ENCODE data around the gene EDEM3.

EDEM3 gene

DNA sequence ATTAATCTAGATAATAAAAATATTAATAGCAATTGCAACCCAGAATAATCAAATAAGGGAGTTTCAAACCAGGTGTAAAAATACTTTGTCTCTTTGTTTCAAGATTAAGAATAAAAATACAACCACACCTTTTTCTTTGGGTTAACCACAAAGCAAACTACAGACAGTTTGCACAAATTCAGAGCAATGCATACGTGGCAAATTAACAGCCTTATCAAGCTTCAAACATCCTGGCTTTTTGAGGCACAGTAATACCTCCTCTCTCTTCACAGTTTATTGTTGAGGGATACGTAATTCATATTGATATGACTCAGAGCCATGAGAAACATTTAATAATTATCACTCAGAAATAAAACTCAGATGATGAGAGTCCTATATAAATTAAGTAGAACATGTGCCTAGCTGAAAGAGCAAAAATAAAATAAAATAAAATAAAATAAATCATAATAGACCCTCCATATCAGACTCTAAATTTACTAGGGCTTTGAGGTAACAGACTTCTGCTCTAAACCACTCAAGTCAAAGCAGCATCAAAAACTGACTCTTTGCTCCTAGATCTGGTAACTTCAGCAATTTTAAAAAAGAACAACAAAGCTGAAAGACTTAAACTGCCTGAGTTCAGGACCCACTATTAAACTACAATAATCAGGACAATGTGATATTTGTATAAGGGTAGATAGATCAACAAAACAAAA lies 11.4 kb downstream of the EDEM3 start:
- H3K9me3 Mint-ChIP-seq, result no peaks in the 10 kb centered on the region
- no peaks in the 10 kb centered on the region for H3K27me3 Mint-ChIP-seq (ENCODE audit: low read depth)
- H3K4me3 Mint-ChIP-seq, result no peak overlapping the region
- H3K36me3 Mint-ChIP-seq (ENCODE audit: low read depth), result no peaks in the 10 kb centered on the region
- H3K27ac Mint-ChIP-seq, result no peak overlapping the region
- TF ChIP-seq, protein P1, sequence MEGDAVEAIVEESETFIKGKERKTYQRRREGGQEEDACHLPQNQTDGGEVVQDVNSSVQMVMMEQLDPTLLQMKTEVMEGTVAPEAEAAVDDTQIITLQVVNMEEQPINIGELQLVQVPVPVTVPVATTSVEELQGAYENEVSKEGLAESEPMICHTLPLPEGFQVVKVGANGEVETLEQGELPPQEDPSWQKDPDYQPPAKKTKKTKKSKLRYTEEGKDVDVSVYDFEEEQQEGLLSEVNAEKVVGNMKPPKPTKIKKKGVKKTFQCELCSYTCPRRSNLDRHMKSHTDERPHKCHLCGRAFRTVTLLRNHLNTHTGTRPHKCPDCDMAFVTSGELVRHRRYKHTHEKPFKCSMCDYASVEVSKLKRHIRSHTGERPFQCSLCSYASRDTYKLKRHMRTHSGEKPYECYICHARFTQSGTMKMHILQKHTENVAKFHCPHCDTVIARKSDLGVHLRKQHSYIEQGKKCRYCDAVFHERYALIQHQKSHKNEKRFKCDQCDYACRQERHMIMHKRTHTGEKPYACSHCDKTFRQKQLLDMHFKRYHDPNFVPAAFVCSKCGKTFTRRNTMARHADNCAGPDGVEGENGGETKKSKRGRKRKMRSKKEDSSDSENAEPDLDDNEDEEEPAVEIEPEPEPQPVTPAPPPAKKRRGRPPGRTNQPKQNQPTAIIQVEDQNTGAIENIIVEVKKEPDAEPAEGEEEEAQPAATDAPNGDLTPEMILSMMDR (IDR thresholded peaks at IDR 0.05; ENCODE audit: unreplicated experiment in 3 of 3), result no peak
- no peaks in the 10 kb centered on the region for H3K4me1 Mint-ChIP-seq

- H3K4me1 Mint-ChIP-seq, result no peaks in the 10 kb centered on the region
- no peak overlapping the region for H3K27ac Mint-ChIP-seq
- H3K27me3 Mint-ChIP-seq (ENCODE audit: low read depth), result no peaks in the 10 kb centered on the region
- no peaks in the 10 kb centered on the region for H3K9me3 Mint-ChIP-seq
- no peak overlapping the region for H3K4me3 Mint-ChIP-seq
- H3K36me3 Mint-ChIP-seq (ENCODE audit: low read depth), result peaks cover 5% of the 10 kb centered on the region
- TF ChIP-seq, protein P1 (IDR thresholded peaks at IDR 0.05; ENCODE audit: unreplicated experiment in 3 of 3), result no peak
These were observed 14.3 kb downstream of the EDEM3 start for GRCh38 chr1:184740344-184740743.

DNA sequence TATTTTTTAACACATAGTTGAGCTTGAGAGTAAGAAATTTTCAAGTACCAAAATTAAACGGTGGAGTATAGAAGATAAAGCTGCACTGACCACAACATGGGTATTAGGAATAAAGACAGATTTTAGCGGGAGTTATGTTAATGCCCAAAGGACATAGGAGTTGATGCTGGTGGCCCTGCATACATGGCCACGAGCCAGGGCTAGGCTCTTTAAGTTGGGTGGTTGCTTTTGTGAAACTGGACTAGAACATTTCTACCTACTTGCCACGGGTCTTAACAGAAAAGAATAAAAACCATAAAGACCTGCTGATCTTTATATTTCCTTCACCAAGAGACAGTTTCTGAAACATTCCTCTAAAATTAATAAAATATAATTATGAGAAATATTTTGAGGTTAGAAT lies 14.9 kb downstream of the EDEM3 start:
- Mint-ChIP-seq H3K27me3 (ENCODE audit: low read depth) (no peaks in the 10 kb centered on the region), H3K4me1 (no peaks in the 10 kb centered on the region), H3K4me3 (no peak overlapping the region), H3K27ac (no peak overlapping the region), H3K9me3 (no peaks in the 10 kb centered on the region), H3K36me3 (ENCODE audit: low read depth) (peaks cover 5% of the 10 kb centered on the region)
- TF ChIP-seq, protein P1 (IDR thresholded peaks at IDR 0.05; ENCODE audit: unreplicated experiment in 3 of 3), result no peak

- H3K27me3 Mint-ChIP-seq (ENCODE audit: low read depth), result no peaks in the 10 kb centered on the region
- H3K36me3 Mint-ChIP-seq (ENCODE audit: low read depth), result peaks cover 5% of the 10 kb centered on the region
- H3K4me1 Mint-ChIP-seq, result no peaks in the 10 kb centered on the region
- H3K27ac Mint-ChIP-seq, result no peak overlapping the region
- TF ChIP-seq, protein P1 (IDR thresholded peaks at IDR 0.05; ENCODE audit: unreplicated experiment in 3 of 3), result no peak
- no peak overlapping the region for H3K4me3 Mint-ChIP-seq
- no peaks in the 10 kb centered on the region for H3K9me3 Mint-ChIP-seq
These were observed 15.6 kb downstream of the EDEM3 start for GRCh38 chr1:184739070-184739469.

GRCh38 chr1:184734980-184735379 lies 19.7 kb downstream of the EDEM3 start:
- TF ChIP-seq, protein P1 (IDR thresholded peaks at IDR 0.05; ENCODE audit: unreplicated experiment in 3 of 3), result no peak
- Mint-ChIP-seq H3K36me3 (ENCODE audit: low read depth) (peaks cover 26% of the 10 kb centered on the region), H3K4me1 (no peaks in the 10 kb centered on the region), H3K4me3 (no peak overlapping the region), H3K27me3 (ENCODE audit: low read depth) (no peaks in the 10 kb centered on the region), H3K9me3 (no peaks in the 10 kb centered on the region), H3K27ac (no peak overlapping the region)

GRCh38 chr1:184724843-184725242 lies 29.8 kb downstream of the EDEM3 start:
- no peaks in the 10 kb centered on the region for H3K9me3 Mint-ChIP-seq
- no peaks in the 10 kb centered on the region for H3K4me1 Mint-ChIP-seq
- TF ChIP-seq, protein P1 (IDR thresholded peaks at IDR 0.05; ENCODE audit: unreplicated experiment in 3 of 3), result no peak
- peaks cover 31% of the 10 kb centered on the region for H3K36me3 Mint-ChIP-seq (ENCODE audit: low read depth)
- peak overlapping the region in 2 of 3 experiments; percentile 21 to 45 for H3K27ac Mint-ChIP-seq
- no peaks in the 10 kb centered on the region for H3K27me3 Mint-ChIP-seq (ENCODE audit: low read depth)
- no peak overlapping the region for H3K4me3 Mint-ChIP-seq

Data from nephron (organoid).